Measurements from ENCODE around the gene PLEKHM2. TPM values are rescaled to one million over a fixed set of nuclear protein-coding genes. Genes with fewer than 3 reads are reported as not detected.
"Not testable (repeated sequence)": the region's sequence is repeated elsewhere in the genome, so short reads cannot be mapped to it uniquely, and the experiment has no call there.

Gene PLEKHM2
- total and polyA plus RNA-seq, 2 of the 8 experiments (the other 6 are each of a cell fraction or from before 2014, with no cell fraction given): 38.3 to 47.6 TPM

DNA sequence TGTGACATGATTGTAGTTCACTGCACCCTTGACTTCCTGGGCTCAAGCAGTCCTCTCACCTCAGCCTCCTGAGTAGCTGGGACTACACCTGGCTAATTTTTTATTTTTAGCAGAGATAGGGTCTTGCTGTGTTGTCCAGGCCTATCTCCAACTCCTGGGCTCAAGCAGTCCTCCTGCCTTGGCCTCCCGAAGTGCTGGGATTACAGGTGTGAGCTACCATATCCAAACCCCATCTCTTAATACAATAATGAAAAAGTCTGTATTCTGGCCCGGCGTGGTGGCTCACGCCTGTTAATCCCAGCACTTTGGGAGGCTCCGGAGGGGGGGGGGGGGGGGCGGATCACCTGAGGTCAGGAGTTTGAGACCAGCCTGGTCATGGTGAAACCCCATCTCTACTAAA lies 32.0 kb upstream of the PLEKHM2 start:
- H3K4me1 ChIP-seq (replicated peaks in 1 of 4; ENCODE audit: control insufficient read depth in 3 of 4, insufficient read depth in 4 of 4, low read length in 3 of 4); H2AK5ac ChIP-seq (ENCODE audit: low read depth, low read length); POLR2A ChIA-PET (ENCODE audit: partially characterized antibody); CTCF ChIA-PET (ENCODE audit: partially characterized antibody); DNase-seq (ENCODE audit: low read depth in 1 of 2, low spot score in 2 of 2); H3K27me3 ChIP-seq (replicated peaks in 1 of 4; ENCODE audit: control insufficient read depth in 3 of 4, extremely low read depth in 1 of 4, insufficient read depth in 3 of 4, low read length in 3 of 4); H3K79me2 ChIP-seq (ENCODE audit: control insufficient read depth in 1 of 2, insufficient read depth in 2 of 2, low read length in 2 of 2); H3K27ac ChIP-seq (ENCODE audit: low read depth, low read length); H4K91ac ChIP-seq (replicated peaks; ENCODE audit: insufficient read length, low read length); H3K14ac ChIP-seq (ENCODE audit: insufficient read length); H2BK120ac ChIP-seq (replicated peaks; ENCODE audit: low read depth, low read length); H3K23ac ChIP-seq (ENCODE audit: insufficient read length); H3K9ac ChIP-seq (replicated peaks in 1 of 4; ENCODE audit: extremely low read depth in 1 of 4, low read depth in 3 of 4, low read length in 3 of 4); H3K4ac ChIP-seq (replicated peaks; ENCODE audit: insufficient read length, low read depth, low read length); H2AFZ ChIP-seq (ENCODE audit: low read length); H3K9me3 ChIP-seq (ENCODE audit: insufficient read depth in 2 of 2, low read depth in 1 of 2, low read length in 1 of 2); H3K4me2 ChIP-seq (ENCODE audit: insufficient read depth in 1 of 2, low read depth in 2 of 2, low read length in 2 of 2); FAIRE-seq; H3K23me2 ChIP-seq (ENCODE audit: low read depth, low read length); H3K18ac ChIP-seq (ENCODE audit: extremely low read depth, low read length); H4K8ac ChIP-seq (ENCODE audit: extremely low read depth, insufficient read depth, low read length); H4K5ac ChIP-seq (ENCODE audit: insufficient read length, low read depth, low read length); H3K4me3 ChIP-seq (ENCODE audit: extremely low read depth in 1 of 4, insufficient read depth in 2 of 4, low read depth in 3 of 4, low read length in 4 of 4); H3K79me1 ChIP-seq (ENCODE audit: low read depth, low read length); H2BK5ac ChIP-seq (ENCODE audit: low read depth, low read length); H4K20me1 ChIP-seq (replicated peaks in 1 of 2; ENCODE audit: control insufficient read depth in 1 of 2, insufficient read depth in 2 of 2, low read length in 2 of 2); H2BK20ac ChIP-seq (ENCODE audit: low read length); H2BK15ac ChIP-seq (ENCODE audit: low read length); H3K56ac ChIP-seq (replicated peaks; ENCODE audit: insufficient read length, low read depth, low read length); H2BK12ac ChIP-seq (ENCODE audit: low read depth, low read length): not testable (repeated sequence)
- WGBS, 2 experiments (ENCODE audit: extremely low coverage in 1 of 2, insufficient coverage in 1 of 2, insufficient read length in 1 of 2, insufficient replicate concordance in 2 of 2, low coverage in 1 of 2, low lambda C conversion rate in 2 of 2, missing lambda C conversion rate in 1 of 2): 100% methylated on average over 4 of the region's 6 CpGs; no CpG with 5 or more reads in 1 of the 2 experiments
- peaks cover 3 to 61% (median 32%) of the 10 kb centered on the region in 4 experiments; a peak in 7 of 8 replicates for H3K36me3 ChIP-seq (ENCODE audit: control insufficient read depth in 2 of 4, insufficient read depth in 4 of 4, low read length in 3 of 4)

Measured in H1 (cell line).